Parathyroid adenoma (tissue), 2 donors: Measurements from ENCODE around the gene WWOX.
A peak's percentile ranks its signal among the peaks of the same experiment; 100 is the strongest.

Experiments
- H2AFZ ChIP-seq: fragments of 300-600 bp; sonication (generic); one replicate; pipeline ENCODE4 v1.7.0; 2017; ENCODE audit warnings: antibody characterized with exemption, mild to moderate bottlenecking
- H3K27ac ChIP-seq: fragments of 300-600 bp; sonication (generic); one replicate; pipeline ENCODE4 v1.7.0; 2017
- H3K27me3 ChIP-seq: fragments of 300-600 bp; sonication (generic); one replicate; pipeline ENCODE4 v1.7.0; 2017; ENCODE audit warnings: low read length; ENCODE audit not compliant: control insufficient read depth, insufficient read depth
- H3K36me3 ChIP-seq: fragments of 300-600 bp; sonication (generic); one replicate; pipeline ENCODE4 v1.7.0; 2017; ENCODE audit warnings: low read length; ENCODE audit not compliant: control insufficient read depth, insufficient read depth
- H3K4me1 ChIP-seq: fragments of 300-600 bp; sonication (generic); one replicate; pipeline ENCODE4 v1.7.0; 2017; ENCODE audit warnings: control low read depth
- H3K4me2 ChIP-seq: fragments of 300-600 bp; sonication (generic); one replicate; pipeline ENCODE4 v1.7.0; 2017; ENCODE audit warnings: low read length
- H3K4me3 ChIP-seq: fragments of 300-600 bp; sonication (generic); one replicate; pipeline ENCODE4 v1.7.0; 2017; ENCODE audit warnings: low read depth, low read length
- H3K79me2 ChIP-seq: fragments of 300-600 bp; sonication (generic); one replicate; pipeline ENCODE4 v1.7.0; 2017; ENCODE audit warnings: control low read depth
- H3K9ac ChIP-seq: fragments of 300-600 bp; sonication (generic); one replicate; pipeline ENCODE4 v1.7.0; 2017; ENCODE audit warnings: mild to moderate bottlenecking
- H3K9me3 ChIP-seq: fragments of 300-600 bp; sonication (generic); one replicate; pipeline ENCODE4 v1.7.0; 2017; ENCODE audit warnings: low read length; ENCODE audit not compliant: control insufficient read depth
- CTCF ChIP-seq: fragments of 300-600 bp; sonication (generic); IDR thresholded peaks from one replicate; pipeline ENCODE4 v1.7.0; 2017; ENCODE audit warnings: antibody characterized with exemption, mild to moderate bottlenecking
- donor health status: primary hyperparathyroidism.

Gene WWOX

GRCh38 chr16:78348068-78348467 lies 248.6 kb downstream of the WWOX start:
- H3K4me2 ChIP-seq, result no peak overlapping the region
- H3K36me3 ChIP-seq, result no peaks in the 10 kb centered on the region
- H3K4me1 ChIP-seq, result no peaks in the 10 kb centered on the region
- H3K27ac ChIP-seq, result no peak overlapping the region
- no peak overlapping the region for H3K4me3 ChIP-seq
- H3K27me3 ChIP-seq, result no peaks in the 10 kb centered on the region
- TF ChIP-seq CTCF, result no peak
- no peaks in the 10 kb centered on the region for H3K9me3 ChIP-seq
- no peak overlapping the region for H2AFZ ChIP-seq
- H3K9ac ChIP-seq, result no peak overlapping the region
- no peaks in the 10 kb centered on the region for H3K79me2 ChIP-seq

- no peaks in the 10 kb centered on the region for H3K27me3 ChIP-seq
- no peaks in the 10 kb centered on the region for H3K36me3 ChIP-seq
- TF ChIP-seq CTCF, result no peak
- no peak overlapping the region for H3K4me2 ChIP-seq
- H3K4me3 ChIP-seq, result no peak overlapping the region
- H3K27ac ChIP-seq, result no peak overlapping the region
- no peaks in the 10 kb centered on the region for H3K9me3 ChIP-seq
- no peaks in the 10 kb centered on the region for H3K79me2 ChIP-seq
- no peak overlapping the region for H2AFZ ChIP-seq
- H3K9ac ChIP-seq, result no peak overlapping the region
- peaks cover 2% of the 10 kb centered on the region for H3K4me1 ChIP-seq
Measured at GRCh38 chr16:78348886-78349285, 249.4 kb downstream of the WWOX start.

DNA sequence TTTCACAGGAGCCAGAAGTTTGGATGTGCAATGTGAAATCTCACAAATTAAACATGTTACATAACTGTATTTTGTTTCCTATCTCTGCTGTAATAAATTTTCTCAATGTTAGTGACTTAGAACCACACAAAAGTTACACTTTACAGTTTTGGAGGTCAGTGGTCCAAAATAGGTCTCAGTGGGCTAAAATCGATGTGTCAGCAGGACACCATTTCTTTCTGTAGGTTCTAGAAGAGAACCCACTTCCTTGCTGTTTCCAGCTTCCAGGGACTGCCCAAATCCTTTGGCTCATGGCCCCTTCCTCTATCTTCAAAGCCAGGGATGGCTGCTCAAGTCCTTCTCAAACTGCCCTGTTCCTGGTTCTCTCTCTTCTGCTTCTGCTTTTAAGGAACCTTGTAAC lies 252.7 kb downstream of the WWOX start:
- H3K27ac ChIP-seq, result no peak overlapping the region
- no peaks in the 10 kb centered on the region for H3K36me3 ChIP-seq
- no peaks in the 10 kb centered on the region for H3K79me2 ChIP-seq
- no peak overlapping the region for H3K4me3 ChIP-seq
- H2AFZ ChIP-seq, result no peak overlapping the region
- H3K27me3 ChIP-seq, result no peaks in the 10 kb centered on the region
- no peak overlapping the region for H3K9ac ChIP-seq
- no peaks in the 10 kb centered on the region for H3K9me3 ChIP-seq
- H3K4me1 ChIP-seq, result peaks cover 5% of the 10 kb centered on the region
- no peak overlapping the region for H3K4me2 ChIP-seq
- no peak for TF ChIP-seq CTCF

- Histone ChIP-seq H3K4me2 (peak overlapping the region; percentile 42), H3K27me3 (no peaks in the 10 kb centered on the region), H3K4me3 (no peak overlapping the region), H2AFZ (peak overlapping the region; percentile 59), H3K27ac (no peak overlapping the region), H3K9ac (no peak overlapping the region), H3K4me1 (peaks cover 5% of the 10 kb centered on the region), H3K36me3 (no peaks in the 10 kb centered on the region), H3K79me2 (no peaks in the 10 kb centered on the region), H3K9me3 (no peaks in the 10 kb centered on the region)
- no peak for TF ChIP-seq CTCF
Measured at GRCh38 chr16:78353640-78354275, 254.3 kb downstream of the WWOX start.

- no peak for TF ChIP-seq CTCF
- no peaks in the 10 kb centered on the region for H3K4me1 ChIP-seq
- no peak overlapping the region for H3K4me3 ChIP-seq
- H3K9ac ChIP-seq, result no peak overlapping the region
- no peaks in the 10 kb centered on the region for H3K79me2 ChIP-seq
- H3K36me3 ChIP-seq, result no peaks in the 10 kb centered on the region
- no peaks in the 10 kb centered on the region for H3K27me3 ChIP-seq
- no peak overlapping the region for H2AFZ ChIP-seq
- no peaks in the 10 kb centered on the region for H3K9me3 ChIP-seq
- no peak overlapping the region for H3K4me2 ChIP-seq
- H3K27ac ChIP-seq, result no peak overlapping the region
Measured at GRCh38 chr16:78362524-78363135, 263.2 kb downstream of the WWOX start.
